GM21360 (cell line): Measurements from ENCODE around the gene FMN2.
"Not testable (repeated sequence)": the region's sequence is repeated elsewhere in the genome, so short reads cannot be mapped to it uniquely, and the experiment has no call there.

Experiments used
- ATAC-seq: cut with Tn5 transposase; IDR thresholded peaks from one replicate; pipeline ENCODE4 v1.9.1; 2021; ENCODE audit warnings: mild to moderate bottlenecking, moderate library complexity; ENCODE audit not compliant: unreplicated experiment

FMN2 gene

DNA sequence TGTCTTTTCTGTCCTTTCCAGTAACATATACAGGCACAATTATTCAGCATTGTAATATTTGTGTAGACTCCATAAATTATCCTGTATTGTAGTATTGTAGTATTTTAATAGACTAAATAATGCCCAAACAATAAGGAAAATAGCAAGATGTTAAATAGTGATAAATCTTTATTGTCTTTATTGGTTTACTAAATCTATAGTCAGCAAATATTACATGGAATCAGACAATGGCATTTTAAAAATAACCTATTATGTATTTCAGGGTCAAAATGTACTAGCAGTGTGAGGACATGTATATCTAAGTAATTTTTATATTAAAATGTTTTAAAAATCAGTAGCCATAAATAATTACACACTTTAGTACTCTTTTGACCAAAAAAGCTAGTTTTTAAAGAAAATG lies 317.9 kb downstream of the FMN2 start:
- no peak for ATAC-seq

DNA sequence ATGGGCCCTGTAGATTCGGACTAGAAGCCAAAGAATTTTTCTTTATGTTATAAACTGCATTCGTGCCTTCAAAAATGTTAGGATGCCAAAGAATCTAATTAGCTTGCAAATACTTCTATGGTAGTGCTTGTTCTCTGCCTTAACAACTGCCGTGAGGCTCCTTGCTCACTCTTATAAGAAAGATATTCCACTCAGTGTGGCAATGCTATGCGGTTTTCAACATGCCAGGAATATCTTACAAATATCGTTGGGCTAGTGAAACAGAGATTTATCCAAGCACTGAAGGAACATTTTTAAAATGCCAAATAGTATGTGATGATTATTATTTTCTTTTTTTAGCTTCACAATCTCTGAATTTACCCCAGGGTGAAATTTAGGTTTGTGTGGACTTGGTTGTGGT lies 322.0 kb downstream of the FMN2 start:
- ATAC-seq = no peak

DNA sequence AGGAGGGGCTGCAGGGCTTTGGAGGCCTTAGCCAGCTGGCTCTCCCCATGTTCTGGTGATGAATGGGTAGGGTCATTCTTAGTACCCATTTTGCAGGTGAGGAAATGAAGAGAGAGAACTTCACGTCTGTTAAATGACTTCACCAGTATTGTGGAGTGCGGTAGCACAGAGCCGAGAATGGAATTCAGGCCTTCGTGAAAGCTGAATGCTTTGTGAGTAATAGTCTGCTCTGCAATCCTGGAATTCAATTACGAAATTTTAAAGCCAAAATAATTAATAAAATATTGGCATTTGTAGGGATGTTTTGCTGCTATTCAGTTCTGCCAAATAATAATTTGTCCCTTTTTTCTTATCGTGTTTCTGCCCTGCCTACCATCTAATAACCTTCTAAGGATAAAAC lies 322.6 kb downstream of the FMN2 start:
- ATAC-seq = no peak

DNA sequence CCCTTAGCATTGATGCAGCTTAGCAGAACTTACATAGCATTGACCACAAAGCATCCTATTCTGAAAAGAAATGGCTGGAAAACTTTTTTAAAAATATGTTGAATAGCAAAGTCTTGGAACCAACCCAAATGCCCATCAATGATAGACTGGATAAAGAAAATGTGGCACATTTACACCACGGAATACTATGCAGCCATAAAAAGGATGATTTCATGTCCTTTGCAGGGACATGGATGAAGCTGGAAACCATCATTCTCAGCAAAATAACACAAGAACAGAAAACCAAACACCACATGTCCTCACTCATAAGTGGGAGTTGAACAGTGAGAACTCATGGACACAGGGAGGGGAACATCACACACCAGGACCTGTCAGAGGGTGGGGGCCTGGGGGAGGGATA lies 323.3 kb downstream of the FMN2 start:
- ATAC-seq = not testable (repeated sequence)

DNA sequence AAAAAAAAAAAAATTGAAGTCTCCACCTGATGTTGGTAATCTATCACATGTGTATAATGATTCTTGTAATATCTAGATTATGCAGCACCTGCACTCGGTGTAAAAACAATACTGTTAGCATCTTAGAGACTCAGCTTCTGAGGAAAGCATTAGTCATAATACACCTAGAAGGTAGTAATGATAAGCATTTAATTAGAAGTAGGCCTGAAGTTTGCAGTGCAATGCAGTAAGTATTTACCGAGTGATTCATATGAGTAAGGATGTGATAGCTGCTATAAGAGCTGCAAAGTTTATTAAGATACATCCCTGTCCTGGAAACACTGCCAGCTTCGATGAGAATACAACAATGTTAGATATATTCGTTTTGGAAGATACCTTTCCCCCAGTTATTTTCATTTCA lies 323.8 kb downstream of the FMN2 start:
- no peak for ATAC-seq

DNA sequence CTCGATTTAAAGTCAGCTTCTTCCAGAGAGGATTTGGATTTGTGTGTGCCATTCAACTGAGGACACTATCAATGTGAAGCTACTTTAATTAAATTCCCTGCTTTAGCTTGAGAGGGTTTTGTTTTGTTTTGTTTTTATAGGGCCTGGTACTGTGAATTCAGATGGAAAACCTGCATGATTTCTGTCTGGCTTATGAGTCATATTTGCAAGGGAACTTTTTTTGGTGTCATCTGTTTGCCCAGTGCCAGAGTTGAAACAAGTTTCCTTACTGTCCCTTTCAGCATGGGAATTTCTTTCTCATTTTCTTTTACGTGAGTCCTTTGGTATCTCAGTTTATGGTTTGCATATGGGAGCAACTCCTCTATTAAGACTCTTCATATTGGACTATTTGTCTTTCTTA lies 325.6 kb downstream of the FMN2 start:
- ATAC-seq = no peak

DNA sequence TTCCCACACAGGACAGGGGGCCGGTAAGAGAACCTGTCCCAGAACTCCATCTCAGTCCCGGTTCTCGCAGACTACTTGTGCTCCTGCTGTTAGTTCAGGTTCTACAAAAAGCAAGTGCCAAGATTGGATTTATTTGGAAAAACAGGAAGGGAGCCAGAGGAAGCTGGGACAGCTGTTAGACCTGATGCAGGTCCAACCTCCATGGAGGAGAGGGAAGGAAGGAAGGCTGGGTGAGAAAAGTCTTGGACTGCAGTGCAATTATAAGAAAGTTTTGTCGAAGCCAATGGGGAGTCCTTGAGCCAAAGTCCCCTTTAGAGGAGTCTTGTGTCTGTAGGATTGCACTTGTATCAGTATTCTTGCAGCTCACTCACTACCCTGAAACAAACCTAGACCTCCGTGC lies 329.1 kb downstream of the FMN2 start:
- ATAC-seq = no peak

DNA sequence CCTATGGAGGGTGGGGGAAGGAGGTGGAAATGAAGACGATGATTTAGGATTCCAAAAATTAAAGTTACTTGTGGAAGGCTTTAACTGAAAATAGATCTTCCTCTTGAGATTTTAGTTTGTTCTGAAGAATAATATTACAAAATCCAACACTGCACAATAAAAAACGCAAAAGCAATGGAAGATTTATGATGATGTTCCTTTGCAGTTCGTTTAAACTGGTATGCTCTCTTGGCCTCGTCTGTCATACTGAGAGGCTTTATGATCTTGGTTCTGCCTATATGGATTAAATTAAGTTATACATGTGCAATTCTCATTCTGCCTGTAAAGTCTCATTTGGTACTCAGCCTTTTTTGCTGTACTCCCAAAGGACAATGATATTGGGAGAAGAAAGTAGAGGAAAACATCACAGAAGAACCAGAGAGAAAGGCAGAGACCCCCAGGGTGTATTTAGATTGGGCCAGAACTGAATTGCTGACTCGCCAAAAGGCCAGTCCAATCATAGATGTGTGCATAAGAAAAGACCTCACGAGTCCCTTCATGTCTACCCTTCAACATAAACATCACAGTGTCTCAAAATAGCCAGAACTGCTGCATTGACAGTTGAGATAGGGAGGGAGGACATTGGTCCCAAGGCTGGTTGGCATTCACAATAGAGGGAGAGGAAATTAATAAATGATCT lies 331.7 kb downstream of the FMN2 start:
- ATAC-seq = no peak

DNA sequence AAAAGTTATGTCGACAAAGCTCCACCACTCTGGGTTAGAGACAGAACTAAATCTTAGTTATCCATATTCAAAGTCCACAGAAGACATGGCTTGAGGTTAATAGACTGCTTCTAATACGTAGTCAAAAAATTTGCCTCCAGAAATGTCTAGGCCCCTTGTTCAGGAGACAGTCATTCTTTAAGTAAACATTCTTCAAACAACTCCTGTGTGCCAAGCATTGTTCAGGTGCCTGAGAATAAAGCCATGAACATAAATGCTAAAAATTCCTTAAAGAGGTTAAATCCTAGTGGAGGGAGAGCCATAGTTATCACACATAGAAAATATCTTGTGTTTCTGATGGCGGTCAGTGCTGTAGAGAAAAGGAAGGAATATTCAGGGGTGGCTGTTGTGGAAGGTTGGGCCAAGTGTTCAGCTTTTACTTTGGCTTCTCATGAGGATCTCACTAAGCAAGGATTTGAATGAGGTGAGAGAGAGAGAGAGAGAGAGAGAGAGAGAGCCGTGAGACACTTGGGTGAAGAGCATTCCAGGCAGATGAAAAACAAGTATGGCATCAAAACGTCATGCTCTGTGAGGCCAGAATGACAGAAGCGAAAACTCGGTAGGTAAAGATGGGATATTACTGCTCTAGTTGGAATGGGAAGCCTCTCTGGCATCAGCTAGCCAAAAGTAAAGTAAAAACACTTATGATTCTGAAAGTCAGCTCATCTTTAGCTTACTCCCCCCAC lies 333.2 kb downstream of the FMN2 start:
- ATAC-seq = no peak

DNA sequence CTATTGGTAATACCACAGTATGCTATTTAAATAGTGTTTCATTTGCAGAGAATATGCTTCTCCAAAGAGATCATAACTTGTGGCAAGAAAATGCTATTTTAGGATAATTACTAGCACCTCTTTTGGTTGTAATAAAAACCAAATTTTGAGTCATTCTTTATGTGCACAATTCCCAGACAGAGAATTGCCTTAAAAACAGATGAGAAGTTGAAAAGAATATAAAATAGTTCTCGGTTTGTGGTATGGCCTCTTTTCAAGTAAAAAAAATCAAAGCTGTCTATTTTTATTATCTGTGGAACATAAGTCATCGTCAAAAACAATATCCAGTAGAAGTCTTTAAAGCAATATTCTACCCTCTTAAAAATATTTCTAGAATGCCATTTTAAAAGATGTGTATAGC lies 334.4 kb downstream of the FMN2 start:
- ATAC-seq = no peak

DNA sequence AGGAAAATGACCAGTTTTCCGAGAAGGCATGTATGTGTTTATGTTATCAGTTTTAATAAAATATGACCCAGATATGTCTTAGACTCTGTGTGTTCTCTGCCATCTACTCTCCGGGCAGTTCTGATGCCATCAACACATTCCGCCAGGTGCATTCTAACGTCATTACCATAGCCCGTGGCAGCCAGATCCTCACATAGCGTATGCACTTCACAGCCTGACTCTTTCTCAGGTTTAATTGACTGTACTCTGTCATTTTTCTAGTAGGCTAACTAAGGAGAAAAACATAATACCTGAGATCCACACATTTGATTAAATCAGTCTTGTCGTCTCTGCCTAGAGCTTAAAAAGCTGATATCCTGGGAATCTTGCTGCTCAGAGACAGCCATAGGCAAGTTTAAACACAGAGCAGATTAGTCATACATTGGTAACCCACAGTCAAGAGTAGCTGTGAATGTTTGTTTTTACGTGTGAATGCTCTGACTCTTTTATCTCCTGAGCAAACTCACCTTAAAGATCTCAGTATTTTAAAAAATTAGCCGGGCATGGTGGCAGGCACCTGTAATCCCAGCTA lies 344.4 kb downstream of the FMN2 start:
- ATAC-seq = no peak

DNA sequence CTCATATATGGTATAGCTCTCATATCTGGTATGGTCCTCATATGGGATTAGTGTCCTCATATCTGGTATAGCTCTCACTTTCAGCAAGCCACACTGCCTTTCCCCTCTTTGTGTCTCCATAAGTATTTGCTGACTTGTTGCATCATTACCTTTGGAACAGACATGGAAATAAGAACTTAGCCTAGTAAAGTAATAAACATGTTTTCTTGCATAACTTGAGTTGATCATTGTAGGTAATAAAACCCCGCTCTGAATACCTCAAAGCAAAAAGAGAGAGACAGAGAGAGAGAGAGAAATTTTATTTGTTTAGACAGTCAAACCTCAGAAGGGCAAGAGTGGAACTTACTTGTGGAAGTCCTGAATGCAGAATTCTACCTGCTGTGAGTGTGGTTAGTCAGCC lies 350.0 kb downstream of the FMN2 start:
- no peak for ATAC-seq

DNA sequence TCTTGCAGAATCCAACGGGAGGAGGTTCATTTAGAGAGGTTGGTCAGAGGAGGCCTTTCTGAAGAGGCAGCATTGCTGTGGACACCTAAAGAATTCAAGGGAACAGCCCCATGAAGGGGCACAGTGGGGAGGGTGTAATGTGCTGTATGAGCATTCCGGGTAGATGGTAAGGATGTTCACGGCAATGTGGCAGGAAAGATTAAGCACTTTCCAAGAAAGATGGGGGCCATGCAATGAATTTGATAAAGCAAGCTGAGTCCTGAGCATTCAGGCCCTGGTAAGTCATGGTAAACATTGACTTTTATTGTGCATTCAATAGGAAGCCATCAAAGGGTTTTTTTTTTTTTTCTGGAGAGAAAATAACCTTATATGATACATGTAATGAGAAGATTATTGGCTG lies 353.7 kb downstream of the FMN2 start:
- ATAC-seq = no peak

DNA sequence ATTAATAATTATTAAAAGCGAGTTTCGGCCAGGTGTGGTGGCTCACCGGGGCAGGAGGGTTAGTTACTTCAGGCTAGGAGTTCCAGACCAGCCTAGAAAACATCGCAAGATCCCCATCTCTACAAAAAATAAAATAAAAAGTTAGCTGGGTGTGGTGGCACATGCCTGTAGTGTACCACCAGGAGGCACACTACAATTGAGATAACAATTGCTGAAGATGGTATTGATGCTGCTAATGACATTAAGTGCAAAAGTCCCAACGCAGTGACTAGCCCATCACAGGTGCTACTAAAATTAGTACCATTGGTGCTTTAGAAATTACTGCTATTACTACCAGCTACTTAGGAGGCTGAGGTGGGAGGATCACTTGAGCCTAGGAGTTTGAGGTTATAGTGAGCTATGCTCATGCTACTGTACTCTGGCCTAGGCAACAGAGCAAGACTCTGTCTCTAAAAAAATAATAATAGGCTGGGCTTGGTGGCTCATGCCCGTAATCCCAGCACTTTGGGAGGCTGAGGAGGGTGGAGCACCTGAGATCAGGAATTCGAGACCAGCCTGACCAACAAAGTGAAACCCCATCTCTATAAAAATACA lies 363.6 kb downstream of the FMN2 start:
- ATAC-seq = no peak

DNA sequence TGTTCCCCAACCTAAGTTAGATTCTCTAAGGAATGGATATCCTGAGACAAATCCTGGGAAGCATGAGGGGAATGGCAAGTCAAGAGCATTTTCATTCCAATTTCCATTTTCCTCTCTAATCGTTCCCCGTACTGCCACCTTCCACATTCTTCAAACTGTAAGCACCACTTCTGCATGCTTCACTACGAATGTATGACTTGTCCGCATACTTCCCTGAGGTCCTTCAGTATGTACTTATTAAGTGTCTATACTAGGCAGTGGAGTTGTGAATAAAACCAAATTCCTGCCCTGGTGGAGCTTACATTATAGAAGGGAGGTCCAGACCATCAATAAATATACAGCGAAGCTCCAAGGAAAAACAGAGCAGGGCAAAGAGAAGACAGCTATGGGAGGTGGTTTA lies 365.5 kb downstream of the FMN2 start:
- ATAC-seq = no peak

DNA sequence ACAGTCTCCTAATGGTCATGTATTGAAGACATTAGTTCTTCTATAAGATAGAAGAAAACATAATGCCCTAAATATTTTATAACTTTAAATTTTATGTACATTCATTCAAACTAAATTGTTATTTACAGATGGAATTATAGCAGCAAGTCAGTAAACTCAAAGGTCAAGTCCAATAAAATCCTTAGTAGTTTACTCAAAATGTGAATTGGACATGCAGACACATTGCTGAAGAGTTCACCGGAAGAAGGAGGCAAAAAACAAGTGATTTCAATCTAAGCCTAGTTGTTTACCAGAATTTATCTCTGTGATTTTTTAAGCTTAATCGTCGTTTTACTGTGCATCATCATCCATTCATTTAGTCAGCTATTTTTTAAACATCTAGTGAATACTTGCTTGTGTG lies 370.6 kb downstream of the FMN2 start:
- no peak for ATAC-seq

DNA sequence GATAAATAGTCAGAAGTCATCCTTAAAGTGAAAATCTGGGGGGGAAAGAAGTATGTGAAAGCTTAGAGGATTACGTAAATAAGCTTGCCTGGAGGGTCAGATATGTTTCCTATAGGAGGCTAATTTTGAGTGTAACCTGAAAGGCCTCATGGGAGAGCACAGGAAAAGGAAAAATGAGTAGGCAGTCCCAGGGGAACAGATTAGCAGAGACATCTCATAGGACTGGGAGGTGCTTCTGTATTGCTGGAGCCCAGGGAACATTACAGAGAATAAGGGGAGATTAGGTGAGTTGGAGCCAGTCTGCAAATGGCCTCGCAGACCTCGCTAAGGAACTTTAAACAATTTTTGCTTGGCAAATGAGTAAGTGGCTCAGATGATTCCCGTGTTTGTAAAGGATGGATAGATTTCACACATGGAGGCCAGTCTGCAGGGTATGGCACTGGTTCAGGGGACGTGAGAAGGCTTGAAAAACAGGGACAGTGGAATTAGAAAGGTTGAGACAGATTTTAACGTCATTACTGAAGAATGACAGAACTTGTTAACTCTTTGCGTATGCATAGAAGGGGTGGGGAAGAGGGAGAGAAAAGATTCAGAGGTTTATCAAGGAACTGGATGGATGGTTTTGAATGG lies 371.2 kb downstream of the FMN2 start:
- ATAC-seq = no peak

DNA sequence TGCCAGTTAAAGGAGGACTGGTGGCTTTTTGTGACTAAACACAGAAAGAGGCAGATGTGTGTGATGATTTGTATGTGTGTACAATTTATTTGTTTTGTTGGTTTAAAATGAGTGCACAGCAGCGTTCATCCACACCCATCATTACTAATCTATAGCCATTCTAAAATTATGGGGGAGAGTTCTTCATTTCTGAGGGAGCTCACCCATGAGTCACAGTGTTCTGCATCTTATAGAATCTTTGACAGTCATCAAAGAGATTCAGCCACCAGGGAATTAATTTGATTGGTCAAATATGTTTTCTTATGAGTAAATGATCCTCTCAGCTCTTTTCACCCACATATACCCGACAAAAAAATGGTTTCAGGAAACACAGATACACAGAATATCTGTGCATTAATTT lies 372.4 kb downstream of the FMN2 start:
- ATAC-seq = no peak

DNA sequence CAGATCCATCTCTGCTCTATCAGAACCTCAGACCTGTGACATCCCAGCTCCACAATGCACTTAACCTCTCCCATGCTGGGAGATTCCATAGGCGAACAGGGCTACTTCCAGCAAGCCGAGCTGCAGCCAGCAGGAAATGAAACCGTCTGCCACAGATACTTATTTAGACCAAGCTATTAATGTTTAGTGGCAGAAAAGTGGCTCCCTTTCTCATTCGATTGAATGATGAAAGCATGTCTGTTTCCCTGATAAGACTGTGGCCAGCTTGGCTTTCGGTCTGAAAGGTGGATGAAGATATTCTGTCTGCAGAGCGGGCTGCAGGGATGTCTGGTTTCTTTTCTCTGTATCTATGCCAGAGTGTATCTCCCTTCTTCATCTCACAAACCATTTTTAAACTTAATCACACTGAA lies 373.9 kb downstream of the FMN2 start:
- ATAC-seq = no peak

DNA sequence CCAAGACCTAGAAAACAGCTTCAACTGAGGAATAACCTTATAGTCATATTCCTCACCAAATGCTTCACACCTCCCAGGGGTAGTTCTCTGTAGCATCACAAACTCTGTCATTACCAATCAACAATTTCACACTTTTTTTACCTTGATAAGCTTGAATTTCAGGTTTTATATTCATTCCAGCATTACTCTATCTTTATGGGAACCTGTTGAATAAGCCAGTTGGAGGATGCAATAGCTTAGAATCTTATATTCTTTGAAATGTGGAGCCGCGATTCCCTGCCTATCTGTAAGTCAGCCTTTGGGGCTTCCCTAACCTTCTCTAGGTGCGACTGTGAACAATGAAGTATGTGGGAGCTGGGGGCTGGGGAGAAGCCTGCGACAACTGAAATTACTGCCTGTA lies 374.8 kb downstream of the FMN2 start:
- ATAC-seq = no peak

DNA sequence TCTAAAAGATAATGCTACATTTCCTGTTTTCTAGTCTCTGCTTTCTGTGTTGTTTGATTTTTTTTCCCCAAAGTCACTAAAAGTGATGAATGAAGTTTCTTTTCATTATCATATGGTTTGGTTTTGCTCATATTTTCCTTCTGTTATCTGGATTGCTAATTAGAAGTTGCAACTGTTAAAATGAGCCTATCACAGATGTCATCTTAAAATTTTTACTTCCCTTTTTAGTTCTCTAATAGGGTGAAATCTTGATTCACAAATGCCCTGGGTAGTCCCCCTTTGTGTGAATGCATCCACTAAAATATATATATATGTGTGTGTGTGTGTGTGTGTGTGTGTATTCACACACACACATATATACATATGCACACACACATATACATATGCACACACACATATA lies 376.2 kb downstream of the FMN2 start:
- no peak for ATAC-seq

DNA sequence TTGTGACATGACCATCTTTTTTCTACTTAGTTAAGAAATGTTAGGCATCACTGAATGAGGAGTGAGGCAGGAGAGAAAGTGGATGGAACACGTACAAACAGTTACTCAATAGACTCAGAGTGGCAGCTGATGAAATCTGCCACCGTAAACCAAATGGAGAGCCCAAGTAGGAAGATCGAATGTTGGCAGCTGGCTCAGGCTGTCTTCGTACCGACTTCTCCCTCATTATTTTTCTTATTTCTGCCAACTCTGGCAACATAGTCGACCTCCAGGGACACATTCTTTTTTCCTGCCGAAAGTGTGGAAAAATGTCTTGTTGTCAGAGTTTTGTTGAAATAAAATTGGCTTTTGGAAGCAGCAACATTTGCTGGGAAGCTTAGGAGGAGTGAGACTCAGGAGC lies 377.0 kb downstream of the FMN2 start:
- no peak for ATAC-seq
